AG04449 (cell line): Measurements from ENCODE around the gene SLC24A4.

Experiments
- CTCF ChIA-PET: fragments of 350-600 bp; formaldehyde crosslinking; extraction: SDS; loops from one replicate; lab custom pipeline; 2021; ENCODE audit warnings: antibody characterized with exemption; lab: Yijun Ruan, JAX
- POLR2A ChIA-PET: fragments of 400-600, 350-600 bp; formaldehyde crosslinking; extraction: SDS; loops from one replicate; lab custom pipeline; 2020; ENCODE audit warnings: antibody characterized with exemption, inconsistent platforms; lab: Yijun Ruan, JAX
- DNase-seq: peaks from one replicate; pipeline ENCODE4 v3.0.0-alpha.2; 2010; ENCODE audit warnings: low read depth, low spot score
- H3K4me3 ChIP-seq: 2 replicates; pipeline ENCODE4 v1.5.1; 2011; ENCODE audit warnings: low read depth, mild to moderate bottlenecking, control low read depth, low read length
- TF ChIP-seq, protein P1 (sequence below): IDR thresholded peaks from one replicate; pipeline ENCODE4 v1.5.1; 2011; ENCODE audit warnings: mild to moderate bottlenecking, moderate library complexity, low read length, control low read depth, inconsistent platforms; ENCODE audit not compliant: insufficient read depth; ENCODE audit errors: missing control alignments

SLC24A4 gene

DNA sequence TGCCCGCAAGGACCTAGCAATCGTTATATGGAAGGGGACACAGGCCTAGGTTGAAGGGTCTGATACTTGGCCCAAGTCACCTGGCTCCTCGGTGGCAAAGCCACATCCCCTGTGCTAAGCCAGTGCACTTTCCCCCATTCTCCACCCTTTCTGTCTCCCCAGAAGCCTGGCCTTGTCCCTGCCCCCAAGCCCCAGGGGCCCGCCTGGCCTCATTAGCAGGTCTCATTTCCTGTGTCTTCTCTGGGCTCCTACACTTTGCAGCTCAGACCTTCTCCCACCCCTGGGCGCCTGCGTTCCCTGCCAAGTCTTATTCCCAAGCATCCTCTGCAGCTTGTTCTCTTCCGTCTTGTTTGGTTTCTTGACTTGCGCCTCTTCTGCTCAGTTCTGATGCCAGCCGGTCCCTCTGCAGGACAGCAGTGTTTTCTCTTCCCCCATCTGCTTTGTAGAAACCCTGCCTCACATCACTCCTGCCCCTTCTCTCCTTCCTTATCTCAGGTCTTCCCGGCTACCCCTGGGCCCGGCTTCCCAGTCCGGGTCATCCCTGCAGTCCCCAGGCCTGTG lies 66.7 kb downstream of the SLC24A4 start:
- ChIA-PET POLR2A (no interaction called here), CTCF (no interaction called here)
- TF ChIP-seq, protein P1, sequence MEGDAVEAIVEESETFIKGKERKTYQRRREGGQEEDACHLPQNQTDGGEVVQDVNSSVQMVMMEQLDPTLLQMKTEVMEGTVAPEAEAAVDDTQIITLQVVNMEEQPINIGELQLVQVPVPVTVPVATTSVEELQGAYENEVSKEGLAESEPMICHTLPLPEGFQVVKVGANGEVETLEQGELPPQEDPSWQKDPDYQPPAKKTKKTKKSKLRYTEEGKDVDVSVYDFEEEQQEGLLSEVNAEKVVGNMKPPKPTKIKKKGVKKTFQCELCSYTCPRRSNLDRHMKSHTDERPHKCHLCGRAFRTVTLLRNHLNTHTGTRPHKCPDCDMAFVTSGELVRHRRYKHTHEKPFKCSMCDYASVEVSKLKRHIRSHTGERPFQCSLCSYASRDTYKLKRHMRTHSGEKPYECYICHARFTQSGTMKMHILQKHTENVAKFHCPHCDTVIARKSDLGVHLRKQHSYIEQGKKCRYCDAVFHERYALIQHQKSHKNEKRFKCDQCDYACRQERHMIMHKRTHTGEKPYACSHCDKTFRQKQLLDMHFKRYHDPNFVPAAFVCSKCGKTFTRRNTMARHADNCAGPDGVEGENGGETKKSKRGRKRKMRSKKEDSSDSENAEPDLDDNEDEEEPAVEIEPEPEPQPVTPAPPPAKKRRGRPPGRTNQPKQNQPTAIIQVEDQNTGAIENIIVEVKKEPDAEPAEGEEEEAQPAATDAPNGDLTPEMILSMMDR: no peak
- no peak for DNase-seq
- no peak overlapping the region for H3K4me3 ChIP-seq

DNA sequence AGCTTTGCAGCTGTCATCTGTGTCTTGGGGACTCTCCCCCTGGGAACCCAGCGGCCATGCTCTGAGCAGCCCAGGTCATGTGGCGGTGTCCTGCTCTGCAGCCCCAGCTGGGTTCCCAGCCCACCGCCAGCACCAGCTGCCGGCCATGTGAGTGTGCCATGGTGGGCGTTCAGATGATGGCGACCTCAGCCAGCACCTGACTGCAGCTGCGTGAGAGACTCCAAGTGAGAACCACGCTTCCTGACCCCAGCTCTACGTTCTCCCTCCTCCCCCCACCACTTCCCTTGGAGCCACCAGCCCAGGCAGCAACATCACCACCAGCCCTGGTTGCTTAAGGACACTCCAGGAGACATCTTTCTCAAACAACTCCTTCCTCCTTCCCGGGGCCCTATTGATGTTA lies 68.8 kb downstream of the SLC24A4 start:
- CTCF ChIA-PET: interaction anchor here (0.9 kb wide), 1 partner anchor 257 kb away, joined by 4 read pairs; no protein-coding TSS in a partner anchor
- TF ChIP-seq, protein P1: no peak
- POLR2A ChIA-PET: no interaction called here
- no peak overlapping the region for H3K4me3 ChIP-seq
- DNase-seq: no peak

DNA sequence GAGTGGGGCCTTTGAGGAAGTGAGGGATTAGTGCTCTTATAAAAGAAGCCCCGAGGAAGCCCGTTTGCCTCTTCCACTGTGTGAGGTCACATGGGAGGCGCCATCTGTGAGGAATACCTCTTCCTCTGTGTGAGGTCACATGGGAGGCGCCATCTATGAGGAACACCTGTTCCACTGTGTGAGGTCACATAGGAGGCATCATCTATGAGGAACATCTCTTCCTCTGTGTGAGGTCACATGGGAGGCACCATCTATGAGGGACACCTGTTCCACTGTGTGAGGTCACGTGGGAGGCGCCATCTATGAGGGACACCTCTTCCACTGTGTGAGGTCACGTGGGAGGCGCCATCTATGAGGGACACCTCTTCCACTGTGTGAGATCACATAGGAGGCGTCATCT lies 69.7 kb downstream of the SLC24A4 start:
- no peak overlapping the region for H3K4me3 ChIP-seq
- TF ChIP-seq, protein P1: no peak
- ChIA-PET POLR2A (no interaction called here), CTCF (no interaction called here)
- DNase-seq: no peak

DNA sequence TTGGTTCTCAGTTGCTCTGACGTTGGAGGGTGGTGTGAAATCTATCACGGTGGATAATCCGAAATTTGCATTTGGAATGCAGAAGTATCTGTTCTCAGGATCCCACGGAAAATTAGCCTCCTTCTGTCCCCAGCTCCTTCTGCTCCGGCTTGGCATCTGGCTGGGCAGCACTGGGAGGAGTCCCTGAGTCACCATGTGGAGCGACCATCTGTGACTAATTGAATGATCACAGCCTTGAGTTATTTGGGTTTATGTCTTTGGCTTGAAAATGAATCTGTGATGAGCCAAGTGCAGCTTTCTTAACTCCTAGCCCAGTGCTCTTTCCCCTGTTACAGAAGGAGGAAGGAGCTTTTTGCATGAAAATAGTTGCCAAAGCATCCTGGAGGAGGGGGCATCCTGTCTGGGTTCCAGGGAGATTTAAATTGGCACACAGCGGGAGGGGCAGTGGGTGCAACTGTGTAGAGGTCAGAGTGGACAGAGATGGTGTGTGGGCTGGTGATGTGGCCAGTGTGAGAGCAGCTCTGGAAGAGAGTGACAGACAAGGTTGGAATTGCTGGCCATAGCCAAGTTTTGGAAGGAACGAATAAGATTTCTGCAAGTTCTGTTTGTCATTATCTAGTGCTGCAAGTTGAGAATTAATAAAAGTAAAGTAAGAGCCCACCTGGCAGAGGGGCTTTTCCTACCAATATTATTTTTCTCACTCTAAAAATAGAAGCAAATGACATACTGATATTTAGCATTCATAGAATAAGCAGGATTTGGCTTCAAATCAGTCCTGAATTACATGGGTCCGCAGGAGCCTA lies 74.4 kb downstream of the SLC24A4 start:
- no peak overlapping the region for H3K4me3 ChIP-seq
- ChIA-PET POLR2A (no interaction called here), CTCF (interaction anchor here (1.0 kb wide), 1 partner anchor 263 kb away, joined by 3 read pairs; no protein-coding TSS in a partner anchor)
- no peak for DNase-seq
- TF ChIP-seq, protein P1: no peak

DNA sequence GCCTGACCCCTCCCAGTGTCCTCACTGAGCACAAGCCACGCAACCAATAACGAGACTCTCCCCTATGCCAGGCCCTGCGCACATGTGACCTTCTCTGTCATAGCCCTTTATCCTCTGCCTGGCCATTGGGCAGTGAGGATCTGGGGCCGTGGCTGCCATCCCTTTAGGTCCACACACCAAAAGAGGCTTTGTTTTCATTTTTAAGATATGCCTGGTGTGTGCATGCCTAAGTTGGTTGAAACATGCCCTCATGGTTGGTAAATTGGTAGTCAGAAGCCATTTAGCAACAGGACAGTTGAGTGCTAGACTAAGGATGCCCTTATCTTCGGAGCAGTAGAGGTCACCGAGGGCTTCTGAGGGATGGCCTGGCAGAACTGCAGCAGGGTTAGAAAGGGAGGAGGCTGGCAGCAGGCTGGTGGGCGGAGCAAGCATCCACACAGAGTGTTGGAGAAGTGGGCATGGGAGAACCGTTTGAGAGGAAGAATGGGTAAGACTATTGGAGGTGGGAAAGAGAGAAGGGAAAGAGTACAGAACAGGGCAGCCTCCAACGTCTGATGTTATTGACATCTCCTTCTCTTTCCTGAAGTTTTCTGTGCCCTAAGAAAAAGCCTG lies 75.1 kb downstream of the SLC24A4 start:
- CTCF ChIA-PET: no interaction called here
- no peak overlapping the region for H3K4me3 ChIP-seq
- TF ChIP-seq, protein P1: no peak
- no peak for DNase-seq
- POLR2A ChIA-PET: no interaction called here
